CD14-positive monocyte (primary cell): ENCODE measurements around the gene CAMTA1. TPM values are rescaled to one million over a fixed set of nuclear protein-coding genes. Genes with fewer than 3 reads are reported as not detected.

Experiments
- DNase-seq, 3 donors: peaks; one replicate each; pipeline ENCODE4 v3.0.0-alpha.2; 2011 to 2022
- H2AFZ ChIP-seq: 2 replicates; pipeline ENCODE4 v1.6.0; 2012; ENCODE audit warnings: mild to moderate bottlenecking, low read depth, low read length, inconsistent platforms; ENCODE audit not compliant: insufficient read depth, poor library complexity, severe bottlenecking
- H3K27ac ChIP-seq, 2 donors: 1 replicate in 1 of 2; 2 replicates in 1 of 2; pipeline ENCODE4 v1.5.1; 2012 to 2013; ENCODE audit warnings: low read length in 2 of 2, control low read depth in 1 of 2, inconsistent platforms in 1 of 2, low read depth in 1 of 2, mild to moderate bottlenecking in 1 of 2
- H3K27me3 ChIP-seq, 2 donors: one replicate each; pipeline versions ENCODE4 v1.6.0 to v1.6.1; 2011 to 2013; ENCODE audit warnings: low read length in 2 of 2; ENCODE audit not compliant: control insufficient read depth in 2 of 2, insufficient read depth in 2 of 2
- H3K36me3 ChIP-seq, 2 donors: replicated peaks in 1 of 2; 1 replicate in 1 of 2; 2 replicates in 1 of 2; pipeline versions ENCODE4 v1.5.1 to v1.6.1; 2012 to 2013; ENCODE audit warnings: low read length in 2 of 2, control low read depth in 1 of 2, inconsistent platforms in 1 of 2, mild to moderate bottlenecking in 1 of 2; ENCODE audit not compliant: insufficient read depth in 2 of 2, control insufficient read depth in 1 of 2
- H3K4me1 ChIP-seq, 2 donors: 1 replicate in 1 of 2; 2 replicates in 1 of 2; pipeline versions ENCODE4 v1.5.1 to v1.6.1; 2012 to 2013; ENCODE audit warnings: low read length in 2 of 2, control low read depth in 1 of 2, inconsistent platforms in 1 of 2, mild to moderate bottlenecking in 1 of 2, moderate library complexity in 1 of 2; ENCODE audit not compliant: insufficient read depth in 2 of 2, control insufficient read depth in 1 of 2
- H3K4me2 ChIP-seq: replicated peaks from 2 replicates; pipeline ENCODE3; 2012; ENCODE audit warnings: low read length, moderate library complexity, mild to moderate bottlenecking; ENCODE audit not compliant: poor library complexity, severe bottlenecking; ENCODE audit errors: extremely low read depth
- H3K4me3 ChIP-seq, 3 experiments: fragments of 200-600 bp in 1 of 3; sonication (generic) in 1 of 3; replicated peaks in 1 of 3; 1 replicate in 2 of 3; 2 replicates in 1 of 3; pipeline ENCODE4 v1.5.1; 2011 to 2013; ENCODE audit warnings: low read length in 3 of 3, mild to moderate bottlenecking in 3 of 3, control low read depth in 2 of 3, low read depth in 2 of 3, inconsistent platforms in 1 of 3, moderate library complexity in 1 of 3
- H3K79me2 ChIP-seq: 2 replicates; pipeline ENCODE4 v1.6.0; 2012; ENCODE audit warnings: mild to moderate bottlenecking, control low read depth, inconsistent platforms, low read length, moderate library complexity; ENCODE audit not compliant: insufficient read depth
- H3K9ac ChIP-seq: 2 replicates; pipeline ENCODE4 v1.6.0; 2017; ENCODE audit warnings: low read length, mild to moderate bottlenecking; ENCODE audit not compliant: insufficient read depth, poor library complexity, severe bottlenecking
- H3K9me3 ChIP-seq, 2 donors: replicated peaks in 1 of 2; 1 replicate in 1 of 2; 2 replicates in 1 of 2; pipeline versions ENCODE4 v1.5.1 to v1.6.1; 2012 to 2013; ENCODE audit warnings: low read length in 2 of 2, control low read depth in 1 of 2; ENCODE audit not compliant: control insufficient read depth in 1 of 2, insufficient read depth in 1 of 2
- H4K20me1 ChIP-seq: 2 replicates; pipeline ENCODE4 v1.6.0; 2012; ENCODE audit warnings: mild to moderate bottlenecking, low read length, control low read depth, moderate library complexity; ENCODE audit not compliant: insufficient read depth
- H3K27ac Mint-ChIP-seq, 7 donors: one replicate each; pipeline ENCODE4 v1.8.0; 2020; ENCODE audit warnings: mild to moderate bottlenecking in 7 of 7, mixed read lengths in 7 of 7, moderate library complexity in 6 of 7, inconsistent platforms in 2 of 7
- H3K27me3 Mint-ChIP-seq, 3 donors: one replicate each; pipeline ENCODE4 v1.8.0; 2021 to 2022; ENCODE audit warnings: low read depth in 3 of 3, mild to moderate bottlenecking in 3 of 3, mixed read lengths in 3 of 3, moderate library complexity in 3 of 3, inconsistent platforms in 1 of 3
- H3K36me3 Mint-ChIP-seq, 2 donors: one replicate each; pipeline ENCODE4 v1.8.0; 2020; ENCODE audit warnings: mixed read lengths in 2 of 2, inconsistent platforms in 1 of 2, mild to moderate bottlenecking in 1 of 2
- H3K4me1 Mint-ChIP-seq: one replicate; pipeline ENCODE4 v1.8.0; 2020; ENCODE audit warnings: mild to moderate bottlenecking, mixed read lengths
- H3K4me3 Mint-ChIP-seq, 2 donors: one replicate each; pipeline ENCODE4 v1.8.0; 2020; ENCODE audit warnings: mild to moderate bottlenecking in 2 of 2, mixed read lengths in 2 of 2, moderate library complexity in 1 of 2
- H3K9me3 Mint-ChIP-seq, 7 donors: one replicate each; pipeline ENCODE4 v1.8.0; 2020 to 2022; ENCODE audit warnings: mixed read lengths in 7 of 7, mild to moderate bottlenecking in 6 of 7, moderate library complexity in 6 of 7, inconsistent platforms in 2 of 7
- CTCF ChIP-seq: fragments of 200-600 bp; IDR thresholded peaks from one replicate; pipeline ENCODE4 v1.8.0; 2022; ENCODE audit warnings: antibody characterized with exemption, mild to moderate bottlenecking
- WGBS: methylation state at CpG from one replicate; pipeline ENCODE4 v1.1.5; 2013; ENCODE audit warnings: missing lambda C conversion rate; ENCODE audit not compliant: insufficient coverage; 5-methylcytosine and 5-hydroxymethylcytosine counted together
- intact Hi-C, 2 donors: fragments of 100-400 bp; cut with micrococcal nuclease; formaldehyde crosslinking; loops; one replicate each; pipeline versions ENCODE4 v1.15.0 to v1.15.1; 2023
- polyA plus RNA-seq, 3 donors: library from polyadenylated mRNA; depleted of rRNA in 1 of 3; unstranded in 2 of 3; stranded (reverse) in 1 of 3; fragments of 300-500 nt in 2 of 3; fragments of >200 nt in 1 of 3; fragmentation: Illumina TruSeq in 2 of 3; gene quantifications; 1 replicate in 2 of 3; 2 replicates in 1 of 3; pipeline ENCODE4 v1.2.3, GENCODE V29; 2012 to 2021

Gene CAMTA1
- polyA plus RNA-seq, 3 donors: 52.0 to 89.6 (median 78.3) TPM

- no peaks in the 10 kb centered on the region for H3K79me2 ChIP-seq
- H3K4me3 ChIP-seq: no peak overlapping the region
- DNase-seq: no peak
- no peaks in the 10 kb centered on the region for H3K27me3 ChIP-seq
- Mint-ChIP-seq H3K36me3 (no peaks in the 10 kb centered on the region), H3K4me1 (no peaks in the 10 kb centered on the region), H3K27me3 (peaks cover 0 to 5% (median 0%) of the 10 kb centered on the region in 3 donors), H3K27ac (peak overlapping the region in 1 of 7 donors; percentile 41), H3K9me3 (peaks cover 0 to 6% (median 2%) of the 10 kb centered on the region in 7 donors), H3K4me3 (no peak overlapping the region)
- no peaks in the 10 kb centered on the region for H3K4me1 ChIP-seq
- TF ChIP-seq CTCF: no peak
- no peak overlapping the region for H3K27ac ChIP-seq
- intact Hi-C loops: no loop called here
- no peak overlapping the region for H3K9ac ChIP-seq
- no peaks in the 10 kb centered on the region for H4K20me1 ChIP-seq
- H2AFZ ChIP-seq: no peak overlapping the region
- no peaks in the 10 kb centered on the region for H3K36me3 ChIP-seq
- H3K4me2 ChIP-seq: no peak overlapping the region
- H3K9me3 ChIP-seq: no peaks in the 10 kb centered on the region
Measured at GRCh38 chr1:6981595-6981994, 196.3 kb downstream of the CAMTA1 start.

GRCh38 chr1:6982443-6982842, 197.2 kb downstream of the CAMTA1 start:
- Histone ChIP-seq H4K20me1 (no peaks in the 10 kb centered on the region), H3K4me3 (no peak overlapping the region), H3K9ac (no peak overlapping the region), H3K4me1 (no peaks in the 10 kb centered on the region), H3K9me3 (no peaks in the 10 kb centered on the region), H3K4me2 (no peak overlapping the region), H3K36me3 (no peaks in the 10 kb centered on the region), H3K27ac (no peak overlapping the region), H2AFZ (no peak overlapping the region), H3K79me2 (no peaks in the 10 kb centered on the region), H3K27me3 (no peaks in the 10 kb centered on the region)
- H3K4me3 Mint-ChIP-seq: no peak overlapping the region
- TF ChIP-seq CTCF: no peak
- no peak overlapping the region for H3K27ac Mint-ChIP-seq
- H3K9me3 Mint-ChIP-seq: peaks cover 0 to 6% (median 2%) of the 10 kb centered on the region in 7 donors
- WGBS: 100% methylated on average over 2 of the region's 9 CpGs
- intact Hi-C loops: no loop called here
- H3K36me3 Mint-ChIP-seq: no peaks in the 10 kb centered on the region
- H3K4me1 Mint-ChIP-seq: no peaks in the 10 kb centered on the region
- H3K27me3 Mint-ChIP-seq: peaks cover 0 to 5% (median 4%) of the 10 kb centered on the region in 3 donors
- no peak for DNase-seq
